HepG2 (cell line): ENCODE measurements around the gene TM4SF4. TPM values are rescaled to one million over a fixed set of nuclear protein-coding genes. Genes with fewer than 3 reads are reported as not detected.
A peak's percentile ranks its signal among the peaks of the same experiment; 100 is the strongest.

Experiments
- ATAC-seq: fragments of 200-7000 bp; cut with Tn5 transposase; 3 replicates; pipeline ENCODE4 v1.9.1; 2020; ENCODE audit warnings: mild to moderate bottlenecking, moderate library complexity
- BruUV-seq: library from RNA; stranded (reverse); fragments of 400-500 nt; replicated peaks from 2 replicates; lab custom pipeline; 2021; lab: Mats Ljungman, UMichigan
- CTCF ChIA-PET: fragments of 300-600 bp; formaldehyde crosslinking; extraction: SDS; loops from one replicate; lab custom pipeline; 2021; ENCODE audit warnings: low total read pairs, inconsistent platforms, low intra/inter-chr PET ratio; lab: Yijun Ruan, JAX
- POLR2A ChIA-PET: fragments of 350-600 bp; sonication (Branson Sonifier 250); formaldehyde crosslinking; loops from one replicate; lab custom pipeline; 2020; ENCODE audit warnings: antibody characterized with exemption, inconsistent platforms; lab: Yijun Ruan, JAX
- DNase-seq: peaks from one replicate; pipeline ENCODE4 v3.0.0-alpha.2; 2015; ENCODE audit warnings: low spot score
- FAIRE-seq: peaks from 3 replicates; lab custom pipeline; 2011; peaks lifted over from hg19 to GRCh38; lab: Jason Lieb, UNC
- H2AFZ ChIP-seq: one replicate; pipeline ENCODE4 v1.6.1; 2011; ENCODE audit warnings: low read length, inconsistent platforms
- H3K27ac ChIP-seq: fragments of 300-600 bp; 3 replicates; pipeline ENCODE4 v1.8.0; 2011; ENCODE audit warnings: mixed run types, mild to moderate bottlenecking, mixed read lengths, low read length, inconsistent platforms; ENCODE audit not compliant: insufficient read depth; ENCODE audit errors: extremely low read length
- H3K27me3 ChIP-seq, 2 experiments: fragments of 200-600 bp in 1 of 2; 2 replicates in 1 of 2; 3 replicates in 1 of 2; pipeline versions ENCODE4 v1.6.0 to v1.8.0; 2011; ENCODE audit warnings: low read length in 2 of 2, mild to moderate bottlenecking in 2 of 2, moderate library complexity in 2 of 2, inconsistent platforms in 1 of 2; ENCODE audit not compliant: insufficient read depth in 2 of 2, control insufficient read depth in 1 of 2
- H3K36me3 ChIP-seq, 2 experiments: fragments of 200-600 bp in 1 of 2; replicated peaks in 1 of 2; 2 replicates in 1 of 2; 3 replicates in 1 of 2; pipeline versions ENCODE4 v1.5.1 to v1.8.0; 2011; ENCODE audit warnings: low read length in 2 of 2, inconsistent platforms in 1 of 2; ENCODE audit not compliant: insufficient read depth in 2 of 2, control insufficient read depth in 1 of 2
- H3K4me1 ChIP-seq: 2 replicates; pipeline ENCODE4 v1.5.1; 2012; ENCODE audit warnings: low read length, inconsistent platforms; ENCODE audit not compliant: insufficient read depth
- H3K4me2 ChIP-seq: 2 replicates; pipeline ENCODE4 v1.6.0; 2011; ENCODE audit warnings: low read depth, low read length, inconsistent platforms
- H3K4me3 ChIP-seq, 3 experiments: fragments of 200-600 bp in 1 of 3; sonication (generic), shearing (Covaris generic) in 1 of 3; replicated peaks in 1 of 3; 2 replicates each; pipeline ENCODE4 v1.5.1; 2011 to 2016; ENCODE audit warnings: low read length in 3 of 3, inconsistent platforms in 2 of 3, low read depth in 2 of 3, mild to moderate bottlenecking in 2 of 3, control low read depth in 1 of 3, mixed read lengths in 1 of 3; ENCODE audit not compliant: insufficient read depth in 1 of 3
- H3K79me2 ChIP-seq: one replicate; pipeline ENCODE4 v1.6.1; 2011; ENCODE audit warnings: low read length, inconsistent platforms; ENCODE audit not compliant: insufficient read depth
- H3K9ac ChIP-seq: 2 replicates; pipeline ENCODE4 v1.6.0; 2011; ENCODE audit warnings: mild to moderate bottlenecking, low read depth, low read length, inconsistent platforms; ENCODE audit not compliant: insufficient read depth
- H3K9me3 ChIP-seq: 2 replicates; pipeline ENCODE4 v1.5.1; 2012; ENCODE audit warnings: mild to moderate bottlenecking, low read length
- H4K20me1 ChIP-seq: 2 replicates; pipeline ENCODE4 v1.6.0; 2011; ENCODE audit warnings: inconsistent platforms, mild to moderate bottlenecking, low read length, moderate library complexity; ENCODE audit not compliant: insufficient read depth
- FLYWCH1 ChIP-seq: sonication (generic); formaldehyde crosslinking; IDR thresholded peaks from 2 replicates; pipeline ENCODE4 v1.8.1; 2023; ENCODE audit warnings: mild to moderate bottlenecking, missing genetic modification reagents
- RBM39 ChIP-seq: fragments of 200-400 bp; formaldehyde crosslinking; IDR thresholded peaks from one replicate; pipeline ENCODE4 v1.6.1; 2018; ENCODE audit warnings: antibody characterized with exemption, mild to moderate bottlenecking, low read depth, low read length; ENCODE audit not compliant: poor library complexity, severe bottlenecking
- ZNF20 ChIP-seq: sonication (generic); formaldehyde crosslinking; IDR thresholded peaks from 2 replicates; pipeline ENCODE4 v1.4.0; 2020; ENCODE audit warnings: mild to moderate bottlenecking, moderate library complexity, missing genetic modification reagents
- ZNF451 ChIP-seq: sonication (generic); formaldehyde crosslinking; IDR thresholded peaks from 2 replicates; pipeline ENCODE4 v1.5.0; 2020; ENCODE audit warnings: mild to moderate bottlenecking, missing genetic modification reagents
- WGBS: methylation state at CpG from one replicate; pipeline ENCODE4 v1.1.6; 2017; ENCODE audit warnings: low lambda C conversion rate; 5-methylcytosine and 5-hydroxymethylcytosine counted together
- in situ Hi-C: cut with HindIII; loops from 2 replicates; pipeline ENCODE4 v1.10.0; 2017; ENCODE audit warnings: low pct_unique_long_range_greater_than_20kb; ENCODE audit not compliant: extremely low pct_ligation_motif_present
- intact Hi-C: fragments of 100-400 bp; cut with micrococcal nuclease; formaldehyde crosslinking; loops from one replicate; pipeline ENCODE4 v1.10.0; 2022; ENCODE audit not compliant: unreplicated experiment
- polyA plus RNA-seq, 8 experiments: library from polyadenylated mRNA; depleted of rRNA in 3 of 8; stranded (reverse) in 7 of 8; unstranded in 1 of 8; fragments of >200 nt; fragmentation: Illumina TruSeq in 4 of 8; extraction: Trizol in 4 of 8; gene quantifications; 2 replicates each; pipeline versions ENCODE4 v1.2.1 to v1.2.3, GENCODE V29; 2011 to 2016; ENCODE audit warnings: low read depth in 4 of 8, missing spikeins in 1 of 8, mixed read lengths in 1 of 8; ENCODE audit not compliant: insufficient read depth in 1 of 8
- total RNA-seq, 5 experiments: library from RNA; depleted of rRNA; stranded (reverse); fragments of >200 nt; fragmentation: Illumina TruSeq; extraction: Trizol; gene quantifications; 2 replicates each; pipeline ENCODE4 v1.2.3, GENCODE V29; 2016; ENCODE audit warnings: low read depth in 1 of 5
- TF ChIP-seq, protein P1 (sequence below), 2 experiments: sonication (generic) in 1 of 2; formaldehyde crosslinking in 1 of 2; IDR thresholded peaks; 2 replicates each; pipeline versions ENCODE4 v1.6.1 to v1.9.0; 2014 to 2022; ENCODE audit warnings: antibody characterized with exemption in 1 of 2, borderline replicate concordance in 1 of 2, inconsistent platforms in 1 of 2, low read depth in 1 of 2, missing genetic modification reagents in 1 of 2
- TF ChIP-seq, protein P2 (sequence below): sonication (generic); formaldehyde crosslinking; IDR thresholded peaks from 2 replicates; pipeline ENCODE4 v1.4.0; 2020; ENCODE audit warnings: missing genetic modification reagents
- TF ChIP-seq, protein P3 (sequence below): sonication (generic); formaldehyde crosslinking; IDR thresholded peaks from 2 replicates; pipeline ENCODE4 v1.4.0; 2020; ENCODE audit warnings: mild to moderate bottlenecking, missing genetic modification reagents, borderline replicate concordance

Gene TM4SF4
- total and polyA plus RNA-seq, 2 of the 13 experiments (the other 11 are each of a cell fraction or from before 2014, with no cell fraction given) = 0.63 to 0.95 TPM

DNA sequence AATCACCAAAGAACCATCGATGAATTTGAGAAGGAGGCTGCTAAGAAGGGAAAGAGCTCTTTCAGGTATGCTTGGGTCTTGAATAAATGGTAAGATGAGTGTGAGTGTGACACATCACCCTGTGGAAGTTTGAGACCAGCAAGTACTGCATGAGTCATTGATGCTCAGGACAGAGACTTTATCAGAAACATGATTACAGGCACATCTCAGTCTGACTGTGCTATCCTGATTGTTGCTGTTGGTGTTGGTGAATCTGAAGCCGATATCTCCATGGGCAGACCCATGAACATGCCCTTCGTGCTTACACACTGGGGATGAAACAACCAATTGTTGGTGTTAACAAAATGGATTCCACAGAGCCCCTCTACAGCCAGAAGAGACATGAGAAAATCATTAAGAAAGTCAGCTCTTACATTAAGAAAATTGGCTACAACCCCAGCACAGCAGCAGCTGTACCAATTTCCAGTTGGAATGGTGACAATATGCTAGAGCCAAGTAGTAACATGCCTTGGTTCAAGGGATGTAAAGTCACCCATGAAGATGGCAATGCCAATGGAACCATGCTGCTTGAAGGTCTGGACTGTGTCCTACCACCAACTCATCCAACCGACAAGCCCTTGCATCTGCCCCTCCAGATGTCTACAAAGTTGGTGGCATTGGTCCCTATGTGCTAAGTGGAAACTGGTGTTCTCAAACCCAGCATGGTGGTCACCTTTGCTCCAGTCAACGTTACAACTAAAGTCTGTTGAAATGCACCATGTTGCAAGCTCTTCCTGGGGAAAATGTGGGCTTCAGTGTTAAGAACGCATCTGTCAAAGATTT, 20.5 kb downstream of the TM4SF4 start (continued):
- TF ChIP-seq, protein P1, sequence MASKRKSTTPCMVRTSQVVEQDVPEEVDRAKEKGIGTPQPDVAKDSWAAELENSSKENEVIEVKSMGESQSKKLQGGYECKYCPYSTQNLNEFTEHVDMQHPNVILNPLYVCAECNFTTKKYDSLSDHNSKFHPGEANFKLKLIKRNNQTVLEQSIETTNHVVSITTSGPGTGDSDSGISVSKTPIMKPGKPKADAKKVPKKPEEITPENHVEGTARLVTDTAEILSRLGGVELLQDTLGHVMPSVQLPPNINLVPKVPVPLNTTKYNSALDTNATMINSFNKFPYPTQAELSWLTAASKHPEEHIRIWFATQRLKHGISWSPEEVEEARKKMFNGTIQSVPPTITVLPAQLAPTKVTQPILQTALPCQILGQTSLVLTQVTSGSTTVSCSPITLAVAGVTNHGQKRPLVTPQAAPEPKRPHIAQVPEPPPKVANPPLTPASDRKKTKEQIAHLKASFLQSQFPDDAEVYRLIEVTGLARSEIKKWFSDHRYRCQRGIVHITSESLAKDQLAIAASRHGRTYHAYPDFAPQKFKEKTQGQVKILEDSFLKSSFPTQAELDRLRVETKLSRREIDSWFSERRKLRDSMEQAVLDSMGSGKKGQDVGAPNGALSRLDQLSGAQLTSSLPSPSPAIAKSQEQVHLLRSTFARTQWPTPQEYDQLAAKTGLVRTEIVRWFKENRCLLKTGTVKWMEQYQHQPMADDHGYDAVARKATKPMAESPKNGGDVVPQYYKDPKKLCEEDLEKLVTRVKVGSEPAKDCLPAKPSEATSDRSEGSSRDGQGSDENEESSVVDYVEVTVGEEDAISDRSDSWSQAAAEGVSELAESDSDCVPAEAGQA (IDR thresholded peaks at IDR 0.05; ENCODE audit: low read depth) = no peak
- TF ChIP-seq, protein P1 (CRISPR knock-in tag; IDR thresholded peaks at IDR 0.05; ENCODE audit: borderline replicate concordance) = no peak

DNA sequence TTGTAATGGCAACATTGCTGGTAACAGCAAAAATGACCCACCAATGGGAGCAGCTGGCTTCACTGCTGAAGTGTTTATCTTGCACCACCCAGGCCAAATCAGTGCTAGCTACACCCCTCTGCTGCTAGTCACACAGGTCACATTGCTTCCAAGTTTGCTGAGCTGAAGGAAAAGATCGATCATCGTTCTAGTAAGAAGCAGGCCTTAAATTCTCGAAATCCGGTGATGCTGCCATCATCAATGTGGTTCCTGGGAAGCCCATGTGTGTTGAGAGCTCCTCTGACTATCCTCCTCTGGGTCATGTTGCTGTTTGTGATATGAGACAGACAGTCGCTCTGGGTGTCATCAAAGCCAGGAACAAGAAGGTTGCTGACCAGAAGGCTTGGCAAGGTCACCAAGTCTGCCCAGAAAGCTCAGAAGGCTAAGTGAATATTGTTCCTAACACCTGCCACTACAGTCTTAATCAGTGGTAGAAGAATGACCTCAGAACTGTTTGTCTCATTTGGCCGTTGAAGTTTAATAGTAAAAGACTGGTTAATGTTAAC, 21.2 kb downstream of the TM4SF4 start:
- POLR2A ChIA-PET = no interaction called here
- ATAC-seq (no peak), DNase-seq (no peak), FAIRE-seq (peak; percentile 4)
- H3K36me3 ChIP-seq = no peaks in the 10 kb centered on the region
- BruUV-seq = no TSS peak
- no peak overlapping the region for H3K4me2 ChIP-seq
- no peaks in the 10 kb centered on the region for H3K9me3 ChIP-seq
- CTCF ChIA-PET = interaction anchor here (2.6 kb wide), 1 partner anchor 276 kb away, joined by 12 read pairs; no protein-coding TSS in a partner anchor
- no peak overlapping the region for H2AFZ ChIP-seq
- no peaks in the 10 kb centered on the region for H3K79me2 ChIP-seq
- intact Hi-C loops (no loop called here), in situ Hi-C loops (no loop called here)
- peaks cover 47% of the 10 kb centered on the region for H3K4me1 ChIP-seq
- H3K27me3 ChIP-seq = no peaks in the 10 kb centered on the region
- 71% methylated on average over 6 of the region's 6 CpGs for WGBS
- H3K9ac ChIP-seq = no peak overlapping the region
- no peak overlapping the region for H3K4me3 ChIP-seq
- H4K20me1 ChIP-seq = no peaks in the 10 kb centered on the region
- no peak overlapping the region for H3K27ac ChIP-seq
- TF ChIP-seq ZNF20 (CRISPR knock-in tag) (no peak), ZNF451 (CRISPR knock-in tag) (no peak), FLYWCH1 (CRISPR knock-in tag) (no peak), RBM39 (no peak)
- TF ChIP-seq, protein P2, sequence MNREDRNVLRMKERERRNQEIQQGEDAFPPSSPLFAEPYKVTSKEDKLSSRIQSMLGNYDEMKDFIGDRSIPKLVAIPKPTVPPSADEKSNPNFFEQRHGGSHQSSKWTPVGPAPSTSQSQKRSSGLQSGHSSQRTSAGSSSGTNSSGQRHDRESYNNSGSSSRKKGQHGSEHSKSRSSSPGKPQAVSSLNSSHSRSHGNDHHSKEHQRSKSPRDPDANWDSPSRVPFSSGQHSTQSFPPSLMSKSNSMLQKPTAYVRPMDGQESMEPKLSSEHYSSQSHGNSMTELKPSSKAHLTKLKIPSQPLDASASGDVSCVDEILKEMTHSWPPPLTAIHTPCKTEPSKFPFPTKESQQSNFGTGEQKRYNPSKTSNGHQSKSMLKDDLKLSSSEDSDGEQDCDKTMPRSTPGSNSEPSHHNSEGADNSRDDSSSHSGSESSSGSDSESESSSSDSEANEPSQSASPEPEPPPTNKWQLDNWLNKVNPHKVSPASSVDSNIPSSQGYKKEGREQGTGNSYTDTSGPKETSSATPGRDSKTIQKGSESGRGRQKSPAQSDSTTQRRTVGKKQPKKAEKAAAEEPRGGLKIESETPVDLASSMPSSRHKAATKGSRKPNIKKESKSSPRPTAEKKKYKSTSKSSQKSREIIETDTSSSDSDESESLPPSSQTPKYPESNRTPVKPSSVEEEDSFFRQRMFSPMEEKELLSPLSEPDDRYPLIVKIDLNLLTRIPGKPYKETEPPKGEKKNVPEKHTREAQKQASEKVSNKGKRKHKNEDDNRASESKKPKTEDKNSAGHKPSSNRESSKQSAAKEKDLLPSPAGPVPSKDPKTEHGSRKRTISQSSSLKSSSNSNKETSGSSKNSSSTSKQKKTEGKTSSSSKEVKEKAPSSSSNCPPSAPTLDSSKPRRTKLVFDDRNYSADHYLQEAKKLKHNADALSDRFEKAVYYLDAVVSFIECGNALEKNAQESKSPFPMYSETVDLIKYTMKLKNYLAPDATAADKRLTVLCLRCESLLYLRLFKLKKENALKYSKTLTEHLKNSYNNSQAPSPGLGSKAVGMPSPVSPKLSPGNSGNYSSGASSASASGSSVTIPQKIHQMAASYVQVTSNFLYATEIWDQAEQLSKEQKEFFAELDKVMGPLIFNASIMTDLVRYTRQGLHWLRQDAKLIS (CRISPR knock-in tag) = no peak
- TF ChIP-seq, protein P3, sequence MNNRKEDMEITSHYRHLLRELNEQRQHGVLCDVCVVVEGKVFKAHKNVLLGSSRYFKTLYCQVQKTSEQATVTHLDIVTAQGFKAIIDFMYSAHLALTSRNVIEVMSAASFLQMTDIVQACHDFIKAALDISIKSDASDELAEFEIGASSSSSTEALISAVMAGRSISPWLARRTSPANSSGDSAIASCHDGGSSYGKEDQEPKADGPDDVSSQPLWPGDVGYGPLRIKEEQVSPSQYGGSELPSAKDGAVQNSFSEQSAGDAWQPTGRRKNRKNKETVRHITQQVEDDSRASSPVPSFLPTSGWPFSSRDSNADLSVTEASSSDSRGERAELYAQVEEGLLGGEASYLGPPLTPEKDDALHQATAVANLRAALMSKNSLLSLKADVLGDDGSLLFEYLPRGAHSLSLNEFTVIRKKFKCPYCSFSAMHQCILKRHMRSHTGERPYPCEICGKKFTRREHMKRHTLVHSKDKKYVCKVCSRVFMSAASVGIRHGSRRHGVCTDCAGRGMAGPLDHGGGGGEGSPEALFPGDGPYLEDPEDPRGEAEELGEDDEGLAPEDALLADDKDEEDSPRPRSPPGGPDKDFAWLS (CRISPR knock-in tag) = no peak
